PC-9 (cell line): ENCODE measurements around the gene CERS5. TPM values are rescaled to one million over a fixed set of nuclear protein-coding genes. Genes with fewer than 3 reads are reported as not detected.

Source experiments
- BruUV-seq: library from RNA; stranded (reverse); fragments of 400-500 nt; replicated peaks from 2 replicates; lab custom pipeline; 2021; lab: Mats Ljungman, UMichigan
- CTCF ChIA-PET: fragments of 300-600 bp; sonication (Branson Sonifier 250); formaldehyde crosslinking; loops from one replicate; lab custom pipeline; 2022; ENCODE audit warnings: antibody characterized with exemption; lab: Charles Lee
- POLR2A ChIA-PET: fragments of 300-600 bp; sonication (Branson Sonifier 250); formaldehyde crosslinking; loops from one replicate; lab custom pipeline; 2022; ENCODE audit warnings: antibody characterized with exemption; ENCODE audit not compliant: unreplicated experiment; lab: Charles Lee
- DNase-seq, 2 experiments: peaks; one replicate each; pipeline versions ENCODE4 v3.0.0 to v3.0.0-alpha.2; 2015 to 2022; ENCODE audit warnings: mixed read lengths in 1 of 2
- H2AFZ ChIP-seq: fragments of 200-600 bp; sonication (generic); 2 replicates; pipeline ENCODE4 v1.8.1; 2017; ENCODE audit warnings: antibody characterized with exemption
- H3F3A ChIP-seq: fragments of 200-600 bp; sonication (generic); 2 replicates; pipeline ENCODE4 v1.8.1; 2017; ENCODE audit warnings: antibody characterized with exemption, mild to moderate bottlenecking, low read depth; ENCODE audit not compliant: insufficient read depth
- H3K27ac ChIP-seq: fragments of 200-600 bp; sonication (generic); 2 replicates; pipeline ENCODE4 v1.6.1; 2016; ENCODE audit warnings: mixed run types
- H3K27me3 ChIP-seq: fragments of 200-600 bp; sonication (generic); 2 replicates; pipeline ENCODE4 v1.6.1; 2016; ENCODE audit warnings: low read depth, mixed run types; ENCODE audit not compliant: insufficient read depth
- H3K36me3 ChIP-seq: fragments of 200-600 bp; sonication (generic); 2 replicates; pipeline ENCODE4 v1.6.1; 2016; ENCODE audit warnings: low read depth, mixed run types
- H3K4me1 ChIP-seq: fragments of 200-600 bp; sonication (generic); replicated peaks from 2 replicates; pipeline ENCODE4 v1.6.1; 2016; ENCODE audit warnings: mixed run types; ENCODE audit not compliant: insufficient read depth
- H3K4me2 ChIP-seq: fragments of 200-600 bp; sonication (generic); 2 replicates; pipeline ENCODE4 v1.6.1; 2017; ENCODE audit warnings: mixed run types
- H3K4me3 ChIP-seq: fragments of 200-600 bp; sonication (generic); 2 replicates; pipeline ENCODE4 v1.6.1; 2016; ENCODE audit warnings: mixed run types
- H3K79me2 ChIP-seq: fragments of 200-600 bp; sonication (generic); 2 replicates; pipeline ENCODE4 v1.6.1; 2017; ENCODE audit warnings: low read depth, mixed run types
- H3K9me2 ChIP-seq: fragments of 200-600 bp; sonication (generic); 2 replicates; pipeline ENCODE4 v1.8.1; 2017; ENCODE audit warnings: mild to moderate bottlenecking; ENCODE audit not compliant: insufficient read depth
- H3K9me3 ChIP-seq: fragments of 200-600 bp; sonication (generic); 2 replicates; pipeline ENCODE4 v1.8.1; 2016; ENCODE audit warnings: low read depth; ENCODE audit not compliant: insufficient read depth
- H4K20me1 ChIP-seq: fragments of 200-600 bp; sonication (generic); 2 replicates; pipeline ENCODE4 v1.8.1; 2017; ENCODE audit not compliant: insufficient read depth
- CTCF ChIP-seq: fragments of 200-600 bp; sonication (generic); conservative IDR thresholded peaks from 2 replicates; pipeline ENCODE4 v1.6.1; 2017; ENCODE audit warnings: mixed run types, antibody characterized with exemption, mild to moderate bottlenecking, moderate library complexity
- EZH2 ChIP-seq: fragments of 200-600 bp; sonication (generic); IDR thresholded peaks from 2 replicates; pipeline ENCODE4 v1.8.0; 2017; ENCODE audit warnings: antibody characterized with exemption, low read depth
- intact Hi-C: fragments of 100-400 bp; cut with micrococcal nuclease; formaldehyde crosslinking; loops from one replicate; pipeline ENCODE4 v1.10.0; 2022; ENCODE audit not compliant: unreplicated experiment
- total RNA-seq: library from RNA; stranded (reverse); gene quantifications from 2 replicates; pipeline ENCODE4 v1.2.3, GENCODE V29; 2021

Gene CERS5
- total RNA-seq, 1 experiment from 2014 or later = 33.0 TPM

GRCh38 chr12:50132505-50133135, 34.5 kb downstream of the CERS5 start:
- peaks cover 4% of the 10 kb centered on the region; the same call in 1 of the 2 replicates for H4K20me1 ChIP-seq
- H3K4me3 ChIP-seq = no peak overlapping the region
- no peak overlapping the region for H3K27ac ChIP-seq
- TF ChIP-seq EZH2 = no peak
- no peak for TF ChIP-seq CTCF
- no peak overlapping the region for H2AFZ ChIP-seq
- H3K9me3 ChIP-seq = no peaks in the 10 kb centered on the region; the same call in 1 of the 2 replicates
- DNase-seq = no peak
- no peaks in the 10 kb centered on the region for H3K4me1 ChIP-seq
- no peaks in the 10 kb centered on the region; the same call in none of the 2 replicates for H3F3A ChIP-seq
- intact Hi-C loops = no loop called here
- H3K4me2 ChIP-seq = no peak overlapping the region
- H3K9me2 ChIP-seq = no peaks in the 10 kb centered on the region
- CTCF ChIA-PET = interaction anchor here (0.6 kb wide), 1 partner anchor 9 kb away, joined by 7 read pairs; no protein-coding TSS in a partner anchor
- POLR2A ChIA-PET = no interaction called here
- H3K27me3 ChIP-seq = no peaks in the 10 kb centered on the region
- no peaks in the 10 kb centered on the region for H3K79me2 ChIP-seq
- peaks cover 20% of the 10 kb centered on the region for H3K36me3 ChIP-seq
- no TSS peak for BruUV-seq

- Histone ChIP-seq H3K27me3 (no peaks in the 10 kb centered on the region), H3K9me2 (no peaks in the 10 kb centered on the region), H3K27ac (no peak overlapping the region), H2AFZ (no peak overlapping the region), H4K20me1 (peaks cover 4% of the 10 kb centered on the region; the same call in 1 of the 2 replicates), H3F3A (no peaks in the 10 kb centered on the region; the same call in none of the 2 replicates), H3K36me3 (peaks cover 20% of the 10 kb centered on the region), H3K4me3 (no peak overlapping the region), H3K79me2 (no peaks in the 10 kb centered on the region), H3K9me3 (no peaks in the 10 kb centered on the region; the same call in 1 of the 2 replicates), H3K4me2 (no peak overlapping the region), H3K4me1 (no peaks in the 10 kb centered on the region)
- DNase-seq = no peak
- no TSS peak for BruUV-seq
- POLR2A ChIA-PET = no interaction called here
- TF ChIP-seq EZH2 (no peak), CTCF (no peak)
- intact Hi-C loops = no loop called here
- CTCF ChIA-PET = interaction anchor here (0.5 kb wide), 1 partner anchor 19 kb away, joined by 20 read pairs; no protein-coding TSS in a partner anchor
Observed at GRCh38 chr12:50129290-50129689, 37.9 kb downstream of the CERS5 start.

GRCh38 chr12:50127546-50127945, 39.6 kb downstream of the CERS5 start:
- BruUV-seq = no TSS peak
- Histone ChIP-seq H3K4me2 (no peak overlapping the region), H3K4me1 (no peaks in the 10 kb centered on the region), H3K4me3 (no peak overlapping the region), H3K9me3 (no peaks in the 10 kb centered on the region; the same call in 1 of the 2 replicates), H4K20me1 (peaks cover 4% of the 10 kb centered on the region; the same call in 1 of the 2 replicates), H3K79me2 (no peaks in the 10 kb centered on the region), H3K27me3 (no peaks in the 10 kb centered on the region), H3K36me3 (peaks cover 20% of the 10 kb centered on the region), H3K27ac (no peak overlapping the region), H3F3A (no peaks in the 10 kb centered on the region; the same call in none of the 2 replicates), H2AFZ (no peak overlapping the region), H3K9me2 (no peaks in the 10 kb centered on the region)
- CTCF ChIA-PET = no interaction called here
- intact Hi-C loops = no loop called here
- DNase-seq = no peak
- POLR2A ChIA-PET = interaction anchor here (1.1 kb wide), 1 partner anchor 16 kb away, joined by 3 read pairs; the partner anchor contains the start of gene COX14
- TF ChIP-seq EZH2 (no peak), CTCF (no peak)
